Stimulated activated naive CD8-positive, alpha-beta T cell treated with anti-CD3 and anti-CD28 coated beads, Interleukin-15, amount 100 ng/mL, for 72 hours (primary cell): ENCODE data around the gene DIPK1A.
"Not testable (repeated sequence)": the region's sequence is repeated elsewhere in the genome, so short reads cannot be mapped to it uniquely, and the experiment has no call there.

Experiments used
- ATAC-seq: fragments of 150-1000 bp; cut with Tn5 transposase; 2 replicates; pipeline ENCODE4 v1.10.0; 2021; ENCODE audit warnings: mild to moderate bottlenecking, moderate library complexity
- DNase-seq, 2 donors: peaks; one replicate each; pipeline ENCODE4 v3.0.0; 2021 to 2022
- H3K27ac Mint-ChIP-seq, 2 donors: one replicate each; pipeline ENCODE4 v1.8.0; 2022; ENCODE audit warnings: mild to moderate bottlenecking in 2 of 2, mixed read lengths in 2 of 2, moderate library complexity in 2 of 2
- H3K27me3 Mint-ChIP-seq: one replicate; pipeline ENCODE4 v1.8.0; 2022; ENCODE audit warnings: mixed read lengths
- H3K4me1 Mint-ChIP-seq: one replicate; pipeline ENCODE4 v1.8.0; 2022; ENCODE audit warnings: mild to moderate bottlenecking, mixed read lengths
- H3K4me3 Mint-ChIP-seq, 2 donors: one replicate each; pipeline ENCODE4 v1.8.0; 2022; ENCODE audit warnings: mild to moderate bottlenecking in 2 of 2, mixed read lengths in 2 of 2, moderate library complexity in 1 of 2
- H3K9me3 Mint-ChIP-seq, 2 donors: one replicate each; pipeline ENCODE4 v1.8.0; 2022; ENCODE audit warnings: mixed read lengths in 2 of 2

Gene DIPK1A

GRCh38 chr1:92990828-92991227 is 29.6 kb upstream of the DIPK1A start:
- H3K4me1 Mint-ChIP-seq: peaks cover 80% of the 10 kb centered on the region
- ATAC-seq (peak; percentile 76), DNase-seq (peak in 1 of 2 donors; percentile 32)
- H3K27me3 Mint-ChIP-seq: no peaks in the 10 kb centered on the region
- peak overlapping the region; percentile 25 to 65 for H3K4me3 Mint-ChIP-seq
- peaks cover 0 to 5% of the 10 kb centered on the region in 2 donors for H3K9me3 Mint-ChIP-seq
- H3K27ac Mint-ChIP-seq: peak overlapping the region; percentile 3 to 47

GRCh38 chr1:92989936-92990583 is 28.8 kb upstream of the DIPK1A start:
- H3K27ac Mint-ChIP-seq: peak overlapping the region; percentile 49 to 63
- H3K27me3 Mint-ChIP-seq: no peaks in the 10 kb centered on the region
- H3K9me3 Mint-ChIP-seq: peaks cover 0 to 5% of the 10 kb centered on the region in 2 donors
- peaks cover 87% of the 10 kb centered on the region for H3K4me1 Mint-ChIP-seq
- peak overlapping the region; percentile 40 to 60 for H3K4me3 Mint-ChIP-seq
- DNase-seq (no peak), ATAC-seq (no peak)

GRCh38 chr1:92989253-92989652 is 28.0 kb upstream of the DIPK1A start:
- H3K27me3 Mint-ChIP-seq: no peaks in the 10 kb centered on the region
- H3K9me3 Mint-ChIP-seq: peaks cover 0 to 5% of the 10 kb centered on the region in 2 donors
- ATAC-seq (no peak), DNase-seq (no peak)
- peak overlapping the region in 1 of 2 donors; percentile 16 for H3K27ac Mint-ChIP-seq
- H3K4me1 Mint-ChIP-seq: peaks cover 91% of the 10 kb centered on the region
- peak overlapping the region in 1 of 2 donors; percentile 60 for H3K4me3 Mint-ChIP-seq

GRCh38 chr1:92987462-92987861 is 26.2 kb upstream of the DIPK1A start:
- ATAC-seq: no peak
- no peak overlapping the region for H3K4me3 Mint-ChIP-seq
- peak overlapping the region; percentile 76 to 80 for H3K27ac Mint-ChIP-seq
- H3K27me3 Mint-ChIP-seq: no peaks in the 10 kb centered on the region
- H3K9me3 Mint-ChIP-seq: peaks cover 7 to 10% of the 10 kb centered on the region in 2 donors
- no peak for DNase-seq
- H3K4me1 Mint-ChIP-seq: peaks cover 83% of the 10 kb centered on the region

- H3K4me1 Mint-ChIP-seq: peaks cover 84% of the 10 kb centered on the region
- no peak overlapping the region for H3K27ac Mint-ChIP-seq
- H3K9me3 Mint-ChIP-seq: peaks cover 5 to 7% of the 10 kb centered on the region in 2 donors
- no peak overlapping the region for H3K4me3 Mint-ChIP-seq
- no peaks in the 10 kb centered on the region for H3K27me3 Mint-ChIP-seq
- ATAC-seq (no peak), DNase-seq (no peak)
Measured at GRCh38 chr1:92985101-92985500, 23.8 kb upstream of the DIPK1A start.

- Mint-ChIP-seq H3K4me1 (peaks cover 73% of the 10 kb centered on the region), H3K4me3 (peak overlapping the region; percentile 82 to 83), H3K9me3 (peaks cover 5 to 7% of the 10 kb centered on the region in 2 donors), H3K27ac (peak overlapping the region; percentile 87 to 96), H3K27me3 (no peaks in the 10 kb centered on the region)
- peak in 1 of 2 donors; percentile 55 for DNase-seq
- ATAC-seq: peak; percentile 81
Measured at GRCh38 chr1:92980732-92981647, 19.7 kb upstream of the DIPK1A start.

GRCh38 chr1:92975551-92976232 is 14.4 kb upstream of the DIPK1A start:
- ATAC-seq (peak; percentile 67), DNase-seq (no peak)
- peaks cover 78% of the 10 kb centered on the region for H3K4me1 Mint-ChIP-seq
- H3K9me3 Mint-ChIP-seq: no peaks in the 10 kb centered on the region
- H3K27me3 Mint-ChIP-seq: no peaks in the 10 kb centered on the region
- peak overlapping the region; percentile 36 to 54 for H3K27ac Mint-ChIP-seq
- H3K4me3 Mint-ChIP-seq: peak overlapping the region; percentile 18 to 43

GRCh38 chr1:92974112-92974511 is 12.8 kb upstream of the DIPK1A start:
- ATAC-seq, H3K9me3 Mint-ChIP-seq, H3K4me3 Mint-ChIP-seq, DNase-seq, H3K27me3 Mint-ChIP-seq: not testable (repeated sequence)
- Mint-ChIP-seq H3K27ac (peak overlapping the region in 1 of 2 donors; percentile 36), H3K4me1 (peaks cover 85% of the 10 kb centered on the region)

- H3K27me3 Mint-ChIP-seq: no peaks in the 10 kb centered on the region
- peaks cover 86% of the 10 kb centered on the region for H3K4me1 Mint-ChIP-seq
- ATAC-seq: peak; percentile 55
- peak overlapping the region; percentile 62 to 78 for H3K4me3 Mint-ChIP-seq
- H3K9me3 Mint-ChIP-seq: no peaks in the 10 kb centered on the region
- peak overlapping the region in 1 of 2 donors; percentile 94 for H3K27ac Mint-ChIP-seq
- DNase-seq: no peak
Measured at GRCh38 chr1:92973203-92973897, 12.1 kb upstream of the DIPK1A start.

- Mint-ChIP-seq H3K27me3 (no peaks in the 10 kb centered on the region), H3K9me3 (no peaks in the 10 kb centered on the region), H3K4me1 (peaks cover 85% of the 10 kb centered on the region), H3K27ac (peak overlapping the region in 1 of 2 donors; percentile 1), H3K4me3 (peak overlapping the region in 1 of 2 donors; percentile 62)
- no peak for DNase-seq
- ATAC-seq: no peak
Measured at GRCh38 chr1:92972409-92973129, 11.3 kb upstream of the DIPK1A start.

- H3K9me3 Mint-ChIP-seq, H3K27ac Mint-ChIP-seq, H3K4me3 Mint-ChIP-seq, H3K27me3 Mint-ChIP-seq, DNase-seq, ATAC-seq: not testable (repeated sequence)
- peaks cover 79% of the 10 kb centered on the region for H3K4me1 Mint-ChIP-seq
Measured at GRCh38 chr1:92971932-92972331, 10.7 kb upstream of the DIPK1A start.

- H3K9me3 Mint-ChIP-seq: no peaks in the 10 kb centered on the region
- peaks cover 71% of the 10 kb centered on the region for H3K4me1 Mint-ChIP-seq
- DNase-seq (no peak), ATAC-seq (no peak)
- no peak overlapping the region for H3K27ac Mint-ChIP-seq
- H3K27me3 Mint-ChIP-seq: no peaks in the 10 kb centered on the region
- no peak overlapping the region for H3K4me3 Mint-ChIP-seq
Measured at GRCh38 chr1:92970990-92971689, 9.9 kb upstream of the DIPK1A start.

- Mint-ChIP-seq H3K27ac (no peak overlapping the region), H3K27me3 (no peaks in the 10 kb centered on the region), H3K4me1 (peaks cover 55% of the 10 kb centered on the region), H3K9me3 (no peaks in the 10 kb centered on the region), H3K4me3 (no peak overlapping the region)
- DNase-seq (no peak), ATAC-seq (no peak)
Measured at GRCh38 chr1:92969517-92969916, 8.3 kb upstream of the DIPK1A start.
